ENCODE data around the gene RUNDC3A.
A peak's percentile ranks its signal among the peaks of the same experiment; 100 is the strongest.
"Not testable (repeated sequence)": the region's sequence is repeated elsewhere in the genome, so short reads cannot be mapped to it uniquely, and the experiment has no call there.

Gene RUNDC3A

DNA sequence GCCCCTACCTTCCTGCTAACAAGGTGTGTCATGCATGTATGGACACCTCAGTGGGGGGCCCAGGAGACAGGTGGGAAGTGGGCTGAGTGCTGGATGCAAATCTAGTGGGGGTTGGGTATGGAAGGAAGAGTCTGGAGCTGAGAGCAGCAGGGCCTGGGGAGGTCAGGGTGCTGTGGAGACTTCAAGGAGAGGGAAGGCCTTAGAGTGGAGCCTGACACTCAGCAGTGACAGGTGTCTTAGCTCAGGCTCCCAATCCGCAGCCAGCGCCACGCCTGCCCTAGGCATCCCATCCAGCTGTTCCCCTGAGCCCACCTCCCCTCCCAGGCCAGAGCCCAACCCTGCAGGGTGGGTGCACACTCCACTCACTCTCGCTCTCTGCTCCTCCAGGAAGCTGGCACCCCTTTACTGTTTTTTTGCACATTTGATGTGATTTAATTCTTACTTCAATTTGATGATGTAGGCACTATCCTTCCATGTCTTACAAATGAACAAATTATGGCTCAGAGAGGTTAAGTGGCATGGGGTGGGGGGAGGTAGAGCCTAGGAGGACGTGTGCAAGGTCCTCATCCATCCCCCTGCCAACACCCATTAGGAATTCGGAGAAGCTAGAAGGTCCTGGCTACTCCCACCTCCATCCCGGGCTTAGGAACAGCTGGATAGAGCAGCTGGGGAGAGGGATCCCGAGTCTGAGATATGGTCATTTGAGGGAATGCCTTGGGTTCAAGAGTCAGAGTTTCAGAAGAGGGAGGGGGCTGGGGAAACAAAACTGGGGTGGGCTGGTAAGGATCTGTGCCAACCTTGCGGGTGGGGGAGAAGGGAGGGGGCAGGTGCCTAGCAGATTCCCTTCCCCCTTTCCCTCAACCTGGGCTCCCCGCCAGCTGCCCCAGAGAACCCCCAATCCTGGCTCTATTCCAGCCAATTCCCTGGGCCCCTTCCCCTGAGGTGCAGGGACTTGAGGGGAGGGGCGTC lies 53.2 kb downstream of the RUNDC3A start:
- no peak for DNase-seq (ENCODE audit: extremely low read depth, insufficient read length)
- Histone ChIP-seq H3K4me3 (replicated peaks; ENCODE audit: low read depth, low read length) (no peak overlapping the region), H3K36me3 (ENCODE audit: control insufficient read depth, insufficient read depth, low read length) (no peaks in the 10 kb centered on the region), H3K27me3 (replicated peaks; ENCODE audit: control insufficient read depth, insufficient read depth, low read length) (no peaks in the 10 kb centered on the region)
- TF ChIP-seq, protein P1, sequence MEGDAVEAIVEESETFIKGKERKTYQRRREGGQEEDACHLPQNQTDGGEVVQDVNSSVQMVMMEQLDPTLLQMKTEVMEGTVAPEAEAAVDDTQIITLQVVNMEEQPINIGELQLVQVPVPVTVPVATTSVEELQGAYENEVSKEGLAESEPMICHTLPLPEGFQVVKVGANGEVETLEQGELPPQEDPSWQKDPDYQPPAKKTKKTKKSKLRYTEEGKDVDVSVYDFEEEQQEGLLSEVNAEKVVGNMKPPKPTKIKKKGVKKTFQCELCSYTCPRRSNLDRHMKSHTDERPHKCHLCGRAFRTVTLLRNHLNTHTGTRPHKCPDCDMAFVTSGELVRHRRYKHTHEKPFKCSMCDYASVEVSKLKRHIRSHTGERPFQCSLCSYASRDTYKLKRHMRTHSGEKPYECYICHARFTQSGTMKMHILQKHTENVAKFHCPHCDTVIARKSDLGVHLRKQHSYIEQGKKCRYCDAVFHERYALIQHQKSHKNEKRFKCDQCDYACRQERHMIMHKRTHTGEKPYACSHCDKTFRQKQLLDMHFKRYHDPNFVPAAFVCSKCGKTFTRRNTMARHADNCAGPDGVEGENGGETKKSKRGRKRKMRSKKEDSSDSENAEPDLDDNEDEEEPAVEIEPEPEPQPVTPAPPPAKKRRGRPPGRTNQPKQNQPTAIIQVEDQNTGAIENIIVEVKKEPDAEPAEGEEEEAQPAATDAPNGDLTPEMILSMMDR (IDR thresholded peaks at IDR 0.05; ENCODE audit: insufficient read depth, low read length, poor library complexity, severe bottlenecking), result no peak

DNA sequence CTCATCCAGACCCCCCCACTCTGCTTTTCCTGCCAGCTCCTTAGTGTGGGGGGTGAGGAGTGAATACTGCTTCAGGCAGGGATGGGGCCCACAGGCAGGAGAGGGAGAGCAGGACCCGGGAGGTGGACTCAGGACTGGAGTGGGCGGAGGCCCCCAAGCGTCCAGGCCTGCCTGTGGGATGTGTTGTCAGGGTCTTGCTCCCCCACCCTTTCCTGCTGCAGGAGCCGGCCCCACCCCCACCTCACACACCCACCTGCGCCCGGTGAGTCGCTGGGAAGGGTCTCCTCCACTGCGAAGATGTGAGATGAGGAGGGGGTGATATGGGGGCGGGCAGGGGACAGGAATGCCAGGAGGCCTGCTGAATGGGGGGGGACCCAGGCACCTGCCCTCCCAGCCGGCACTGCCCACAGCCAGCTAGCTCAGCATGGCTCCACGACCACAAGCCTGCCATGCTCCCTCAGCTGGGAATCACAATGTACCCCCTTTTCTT lies 54.1 kb downstream of the RUNDC3A start:
- no peak for DNase-seq (ENCODE audit: extremely low read depth, insufficient read length)
- Histone ChIP-seq H3K4me3 (replicated peaks; ENCODE audit: low read depth, low read length) (peak overlapping the region; percentile 68), H3K27me3 (replicated peaks; ENCODE audit: control insufficient read depth, insufficient read depth, low read length) (no peaks in the 10 kb centered on the region), H3K36me3 (ENCODE audit: control insufficient read depth, insufficient read depth, low read length) (no peaks in the 10 kb centered on the region)
- TF ChIP-seq, protein P1 (IDR thresholded peaks at IDR 0.05; ENCODE audit: insufficient read depth, low read length, poor library complexity, severe bottlenecking), result no peak

DNA sequence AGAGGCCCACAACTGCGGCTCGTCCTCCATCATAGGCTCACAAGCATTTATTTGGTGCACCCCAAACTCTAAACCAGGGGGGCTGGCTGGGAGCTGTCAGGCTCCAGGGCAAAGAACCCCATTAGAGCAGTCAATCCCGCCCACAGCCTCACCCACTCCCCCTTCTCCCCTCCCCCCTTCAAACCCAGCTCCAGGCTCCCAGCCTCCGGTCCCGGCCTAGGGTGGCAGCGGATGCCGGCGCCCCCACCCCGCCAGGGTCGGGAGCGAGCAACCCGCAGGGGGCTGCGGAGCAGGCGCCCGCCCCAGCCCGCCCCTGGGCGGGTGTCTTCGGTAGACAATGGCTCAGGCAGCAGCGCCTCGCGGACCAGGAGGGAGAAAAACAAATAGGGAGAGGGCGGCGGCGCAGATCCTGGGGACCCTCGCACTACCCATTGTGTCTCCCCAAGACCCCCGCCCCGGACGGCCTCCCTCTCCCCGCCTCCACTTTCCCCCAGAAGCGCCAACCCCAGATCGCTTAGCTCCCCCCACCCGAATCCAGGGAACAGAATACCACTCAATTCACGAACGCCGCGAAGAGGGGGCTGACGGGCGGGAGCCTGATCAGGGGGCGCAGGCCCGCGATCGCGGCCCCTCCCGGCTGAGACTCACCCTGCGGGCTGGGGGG lies 54.7 kb downstream of the RUNDC3A start:
- no peak for DNase-seq (ENCODE audit: extremely low read depth, insufficient read length)
- TF ChIP-seq, protein P1 (IDR thresholded peaks at IDR 0.05; ENCODE audit: insufficient read depth, low read length, poor library complexity, severe bottlenecking), result peak; percentile 8

DNA sequence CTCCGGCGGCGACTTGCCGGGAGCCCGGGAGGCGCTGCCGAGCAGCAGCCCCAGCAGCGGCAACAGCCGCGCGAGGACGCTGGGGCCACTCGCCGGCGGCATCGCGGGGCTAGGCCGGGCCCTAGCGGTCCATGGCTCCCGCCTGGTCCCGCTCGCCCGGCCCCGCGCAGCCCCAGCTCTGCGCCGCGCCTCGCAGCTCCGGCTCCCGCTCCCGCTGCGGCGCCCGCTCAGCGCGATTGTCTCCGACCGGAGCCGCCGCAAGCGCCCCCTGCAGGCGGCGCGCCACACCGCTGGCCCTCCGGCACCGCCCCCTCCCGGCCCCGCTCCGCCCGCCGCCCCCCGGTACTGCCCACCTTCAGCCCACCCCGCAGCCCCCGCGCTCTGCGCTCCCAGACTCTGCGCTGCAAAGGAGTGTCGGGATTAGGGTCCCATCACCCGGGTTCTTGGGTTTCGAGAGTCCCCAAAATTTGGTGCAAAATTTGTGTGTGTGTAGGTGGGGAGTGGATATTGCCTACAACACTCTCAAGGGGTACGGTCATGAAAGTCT lies 55.3 kb downstream of the RUNDC3A start, which contains the start of gene FAM171A2:
FAM171A2 (minus strand) TSS at position 241 of the 547 bp plus-strand sequence; CDS start at position 102, 139 bp downstream.
- H3K36me3 ChIP-seq (ENCODE audit: control insufficient read depth, insufficient read depth, low read length), result no peaks in the 10 kb centered on the region
- no peaks in the 10 kb centered on the region for H3K27me3 ChIP-seq (replicated peaks; ENCODE audit: control insufficient read depth, insufficient read depth, low read length)
- H3K4me3 ChIP-seq (replicated peaks; ENCODE audit: low read depth, low read length), result peak within 1 kb of the TSS; percentile 68
- TF ChIP-seq, protein P1 (IDR thresholded peaks at IDR 0.05; ENCODE audit: insufficient read depth, low read length, poor library complexity, severe bottlenecking), result no peak
- DNase-seq (ENCODE audit: extremely low read depth, insufficient read length), result peak; percentile 74

More for the DNA sequence above, 54.7 kb downstream of the RUNDC3A start:
- Histone ChIP-seq H3K36me3 (ENCODE audit: control insufficient read depth, insufficient read depth, low read length) (no peaks in the 10 kb centered on the region), H3K27me3 (replicated peaks; ENCODE audit: control insufficient read depth, insufficient read depth, low read length) (no peaks in the 10 kb centered on the region), H3K4me3 (replicated peaks; ENCODE audit: low read depth, low read length) (peak overlapping the region; percentile 68)

DNA sequence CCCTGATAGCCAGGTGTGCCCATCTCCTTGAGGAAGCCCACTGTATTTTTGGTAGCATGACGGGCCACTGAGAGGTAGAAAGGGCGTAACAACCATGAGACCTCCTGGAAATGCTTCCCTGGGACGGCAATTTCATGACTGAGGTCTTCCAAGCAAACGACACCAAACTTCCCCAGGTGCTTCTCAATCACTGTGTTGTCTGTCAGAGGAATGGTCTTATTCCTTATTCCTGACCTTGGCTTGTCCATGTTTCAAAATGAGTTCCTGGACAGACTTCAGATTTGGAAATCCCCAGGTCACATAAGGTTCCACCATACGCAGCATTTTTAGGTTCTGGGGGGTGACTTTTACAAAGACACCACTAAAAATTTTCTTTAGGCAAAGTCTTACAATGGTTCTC lies 56.6 kb downstream of the RUNDC3A start:
- not testable (repeated sequence) for DNase-seq (ENCODE audit: extremely low read depth, insufficient read length); H3K36me3 ChIP-seq (ENCODE audit: control insufficient read depth, insufficient read depth, low read length); H3K4me3 ChIP-seq (replicated peaks; ENCODE audit: low read depth, low read length); H3K27me3 ChIP-seq (replicated peaks; ENCODE audit: control insufficient read depth, insufficient read depth, low read length)
